ENCODE data around the gene ZCCHC14.

GRCh38 chr16:87437911-87438610 is 54.8 kb downstream of the ZCCHC14 start:
- TF ChIP-seq CTCF (IDR thresholded peaks at IDR 0.05 in 2 of 3, conservative IDR thresholded peaks at IDR 0.05 in 1 of 3; ENCODE audit: control insufficient read depth in 2 of 3, extremely low read depth in 1 of 3, insufficient read depth in 1 of 3, low read depth in 3 of 3, low read length in 3 of 3) (no peak), TAF1 (IDR thresholded peaks at IDR 0.05; ENCODE audit: borderline replicate concordance, low read depth, low read length) (no peak), YY1 (IDR thresholded peaks at IDR 0.05; ENCODE audit: low read depth, low read length) (no peak), TCF12 (IDR thresholded peaks at IDR 0.05; ENCODE audit: low read depth, low read length) (no peak)
